Measurements from ENCODE around the gene ACIN1.

Gene ACIN1

DNA sequence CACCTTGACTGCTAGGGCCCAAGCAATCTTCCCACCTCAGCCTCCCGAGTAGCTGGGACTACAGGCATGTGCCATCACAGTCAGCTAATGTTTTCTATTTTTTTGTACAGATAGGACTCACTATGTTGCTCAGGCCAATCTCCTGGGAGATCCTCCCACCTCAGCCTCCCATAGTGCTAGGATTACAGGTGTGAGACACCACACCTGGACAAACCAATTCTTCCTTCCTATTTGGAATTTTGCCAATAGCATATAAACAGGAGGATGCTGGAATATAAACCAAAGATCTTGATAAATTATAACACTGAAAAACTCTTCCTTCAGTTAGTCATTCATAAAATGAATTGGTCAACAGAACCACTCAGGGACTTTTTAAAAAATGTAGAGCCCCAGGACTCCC is 8.4 kb downstream of the ACIN1 start:
- no peak for DNase-seq (ENCODE audit: low read depth in 1 of 2, low spot score in 1 of 2)

DNA sequence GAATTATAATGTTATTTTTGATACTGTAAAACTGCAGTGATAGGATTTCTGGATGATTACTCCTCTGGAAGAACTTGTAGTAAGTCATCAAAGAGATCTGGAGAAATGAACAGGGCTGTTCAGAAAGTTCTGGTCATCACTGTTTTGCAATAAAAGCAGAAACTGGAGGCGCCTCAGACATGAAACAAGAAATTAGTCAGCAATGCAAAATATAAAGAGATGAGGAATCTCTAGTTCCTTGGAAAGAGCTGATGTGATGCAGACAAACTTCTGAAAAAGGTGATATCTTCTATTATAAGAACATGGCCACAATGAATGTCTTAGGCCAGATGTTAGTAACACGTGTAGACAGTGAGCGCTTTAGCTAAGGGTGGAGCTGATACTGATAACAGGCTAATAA is 9.5 kb downstream of the ACIN1 start:
- no peak for DNase-seq (ENCODE audit: low read depth in 1 of 2, low spot score in 1 of 2)

DNA sequence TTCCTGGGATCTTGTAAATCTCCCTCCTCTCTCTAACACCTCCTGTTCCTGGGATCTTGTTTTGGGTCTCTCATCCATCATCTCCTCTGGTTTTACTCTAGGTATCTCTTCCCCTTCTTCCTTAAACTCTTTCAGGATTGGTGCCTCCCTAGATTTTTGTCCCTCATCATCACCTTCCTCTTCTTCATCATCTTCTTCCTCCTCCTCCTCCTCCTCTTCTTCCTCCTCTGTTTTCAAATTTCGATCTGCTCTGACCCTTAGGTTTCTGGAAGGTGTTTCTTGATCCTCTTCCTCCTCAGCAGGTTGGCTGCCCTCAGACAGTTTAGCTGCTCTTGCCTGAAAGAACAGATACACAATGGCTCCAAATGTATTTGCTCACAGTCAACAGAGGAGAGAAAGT is 14.5 kb downstream of the ACIN1 start:
- no peak for DNase-seq (ENCODE audit: low read depth in 1 of 2, low spot score in 1 of 2)

DNA sequence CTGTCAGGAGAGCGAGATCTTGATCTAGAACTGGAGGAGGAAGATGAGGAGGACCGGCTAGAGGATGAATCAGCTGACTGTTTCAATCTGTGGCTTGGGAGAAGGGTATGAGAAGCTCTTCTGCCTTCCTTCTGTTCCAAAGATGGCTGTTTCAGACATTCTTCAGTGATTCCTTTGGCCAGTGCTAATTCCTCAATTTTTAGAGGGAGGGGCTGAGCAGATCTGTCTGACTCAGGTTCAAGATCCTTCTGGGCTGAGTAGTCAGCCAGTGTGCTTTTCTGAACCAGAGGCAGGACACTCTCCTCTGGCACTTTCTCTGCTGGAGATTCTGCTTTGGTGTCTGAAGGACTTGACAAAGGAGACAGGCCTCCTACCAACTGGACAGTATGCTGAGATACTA is 15.2 kb downstream of the ACIN1 start:
- no peak for DNase-seq (ENCODE audit: low read depth in 1 of 2, low spot score in 1 of 2)

GRCh38 chr14:23078692-23079116 is 16.2 kb downstream of the ACIN1 start:
- DNase-seq (ENCODE audit: low read depth in 1 of 2, low spot score in 1 of 2): no peak

DNA sequence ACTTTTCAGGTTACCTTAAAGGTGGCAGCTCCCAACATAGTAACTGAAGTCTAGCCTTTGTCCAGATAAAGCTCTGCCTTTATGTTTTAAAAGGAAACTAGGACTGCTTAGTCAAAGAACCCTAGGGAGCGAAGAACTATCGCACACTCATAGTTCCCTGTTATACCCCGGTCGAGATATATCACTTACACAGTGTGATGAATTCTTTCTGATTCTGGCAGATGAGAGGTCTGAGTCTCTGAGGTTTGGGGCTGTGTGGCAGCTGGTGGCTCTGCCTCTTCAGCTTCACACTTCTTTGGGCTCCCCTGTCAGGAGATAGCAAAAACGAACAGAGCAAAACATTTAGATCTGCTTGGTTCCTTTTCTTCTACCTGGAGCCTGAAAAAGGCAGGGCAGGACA is 17.0 kb downstream of the ACIN1 start:
- no peak for DNase-seq (ENCODE audit: low read depth in 1 of 2, low spot score in 1 of 2)

DNA sequence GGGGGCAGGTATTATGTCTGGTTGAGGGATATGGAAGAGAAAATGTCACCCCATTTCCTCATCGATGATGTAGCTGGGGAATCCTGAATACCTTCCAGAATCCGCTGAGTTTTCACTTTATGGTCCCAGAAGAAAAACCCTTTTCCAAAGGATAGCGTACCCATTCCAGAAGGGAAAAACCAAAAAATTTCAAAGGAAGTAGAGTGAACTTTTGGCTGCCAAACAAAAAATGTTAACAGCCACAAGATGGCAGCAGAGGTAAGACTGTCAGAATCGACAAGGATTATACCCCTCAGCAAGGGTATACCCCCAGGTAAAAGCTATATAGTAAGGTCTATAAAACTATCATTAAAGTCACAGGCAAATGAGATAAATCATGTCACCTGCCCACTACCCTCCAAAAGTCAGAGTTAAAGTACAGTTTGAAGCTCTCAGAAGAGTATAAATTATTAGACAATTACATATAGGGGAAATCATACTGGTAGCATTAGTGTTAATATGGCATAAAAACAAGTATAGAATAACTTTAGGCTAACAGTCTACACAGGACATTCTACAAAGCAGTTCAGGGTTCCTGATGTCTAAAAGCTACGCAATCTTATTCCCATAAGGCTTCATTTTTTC is 18.0 kb downstream of the ACIN1 start:
- peak in 1 of 2 donors; percentile 25 for DNase-seq (ENCODE audit: low read depth in 1 of 2, low spot score in 1 of 2)

GRCh38 chr14:23074906-23075305 is 20.0 kb downstream of the ACIN1 start:
- DNase-seq (ENCODE audit: low read depth in 1 of 2, low spot score in 1 of 2): no peak

DNA sequence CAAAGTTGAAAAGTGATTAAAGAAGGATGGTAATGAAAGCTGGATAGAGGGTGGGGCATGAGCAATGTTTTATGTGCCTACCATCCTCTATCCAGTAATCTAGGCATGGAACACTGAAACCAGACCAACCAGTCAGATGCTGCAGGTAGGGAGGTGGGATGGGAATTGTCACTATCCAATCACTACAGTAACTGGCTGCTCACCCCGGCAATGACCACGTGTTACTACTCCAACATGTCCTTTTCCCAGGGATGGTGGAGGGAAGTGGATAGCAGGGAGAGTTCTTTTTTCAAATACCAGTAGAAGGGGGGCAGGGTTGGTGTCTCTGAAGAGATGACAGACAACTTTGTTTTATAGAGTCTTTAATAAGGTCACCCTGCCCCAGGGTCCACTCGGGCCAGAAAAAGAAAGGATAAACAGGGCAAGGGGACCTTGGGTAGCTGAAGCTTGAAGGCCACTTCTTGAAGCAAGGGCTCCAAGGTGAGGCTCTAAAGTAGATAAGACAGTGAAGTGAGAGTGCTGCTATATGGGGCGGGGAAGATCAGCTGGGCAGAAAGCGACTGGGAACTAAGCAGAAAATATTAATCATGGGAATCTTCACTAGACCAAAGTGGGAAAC is 22.9 kb downstream of the ACIN1 start:
- DNase-seq (ENCODE audit: low read depth in 1 of 2, low spot score in 1 of 2): no peak

DNA sequence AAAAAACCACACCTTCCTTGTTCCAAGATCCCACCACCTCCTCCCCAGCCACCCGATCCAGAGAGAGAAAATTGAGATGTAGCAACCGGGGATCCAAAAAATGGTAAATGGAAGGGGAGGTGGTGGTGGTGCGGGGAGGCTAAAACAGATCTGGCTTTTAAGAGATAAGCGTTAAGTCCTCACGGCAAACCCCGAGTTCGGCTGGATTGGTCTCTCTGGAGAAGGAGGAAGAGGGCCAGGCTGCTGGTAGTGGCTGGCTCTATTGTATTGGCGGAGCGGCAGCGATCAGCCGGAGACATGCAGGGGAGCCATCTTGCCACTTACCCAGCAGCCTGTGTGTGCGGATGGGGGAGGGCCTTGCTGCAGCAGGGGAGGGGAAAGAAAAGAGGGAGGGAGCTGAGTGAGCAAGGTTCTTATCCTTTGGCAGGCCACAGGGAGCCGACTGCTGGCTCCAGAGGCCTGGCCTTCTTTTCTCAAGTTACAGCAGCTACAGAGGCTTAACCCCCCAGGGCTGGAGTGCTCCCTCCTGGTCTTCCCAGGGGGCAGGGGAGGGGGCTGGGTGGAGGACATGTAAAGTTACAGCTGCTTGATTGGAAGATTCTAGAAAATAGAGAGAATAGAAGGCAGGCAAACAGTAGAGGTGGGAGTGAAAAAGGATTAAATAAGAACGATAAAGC is 23.6 kb downstream of the ACIN1 start:
- peak; percentile 55 to 78 for DNase-seq (ENCODE audit: low read depth in 1 of 2, low spot score in 1 of 2)

DNA sequence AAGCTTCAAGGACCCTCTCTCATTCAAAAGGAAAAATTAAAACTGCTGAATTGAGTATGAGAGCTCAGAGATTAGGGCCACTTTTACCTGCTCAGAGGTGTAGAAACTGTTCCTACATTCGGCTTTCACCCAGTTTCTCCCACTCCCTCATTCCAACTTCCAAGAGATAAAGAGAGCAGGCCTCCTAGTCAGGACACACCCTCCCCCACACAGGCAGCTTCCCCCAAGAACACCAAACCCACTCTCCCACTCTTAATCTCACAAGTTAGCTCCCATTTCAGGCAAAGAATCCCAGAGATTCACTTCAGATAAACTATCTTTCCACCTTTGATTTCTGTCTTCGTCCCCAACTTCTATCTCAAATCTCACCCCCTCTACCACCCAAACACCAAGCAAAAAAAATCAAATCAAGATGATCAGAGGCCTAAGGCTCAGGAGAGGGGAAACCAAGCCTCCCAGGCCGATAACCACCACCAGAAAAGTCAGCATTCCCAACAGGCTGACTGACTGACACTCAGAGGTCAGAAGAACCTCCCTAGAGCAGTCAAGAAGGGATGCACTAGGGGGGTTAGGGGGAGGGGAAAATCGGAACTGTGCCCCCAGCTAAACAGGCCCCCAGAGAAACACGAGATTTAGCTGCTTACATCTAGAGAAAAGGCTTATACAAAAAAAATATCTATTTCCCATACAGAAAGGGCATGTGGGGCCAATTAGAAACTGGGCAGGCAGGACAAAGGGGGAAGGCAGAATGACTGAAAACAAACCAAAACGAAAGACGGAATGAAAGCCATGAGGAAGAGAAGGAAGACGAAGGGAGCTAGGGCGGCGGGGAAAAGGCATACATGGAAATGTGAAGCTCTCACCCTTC is 24.4 kb downstream of the ACIN1 start:
- DNase-seq (ENCODE audit: low read depth in 1 of 2, low spot score in 1 of 2): no peak

GRCh38 chr14:23069413-23069806 is 25.5 kb downstream of the ACIN1 start:
- no peak for DNase-seq (ENCODE audit: low read depth in 1 of 2, low spot score in 1 of 2)

GRCh38 chr14:23068789-23069412 is 26.0 kb downstream of the ACIN1 start:
- peak; percentile 35 to 76 for DNase-seq (ENCODE audit: low read depth in 1 of 2, low spot score in 1 of 2)

DNA sequence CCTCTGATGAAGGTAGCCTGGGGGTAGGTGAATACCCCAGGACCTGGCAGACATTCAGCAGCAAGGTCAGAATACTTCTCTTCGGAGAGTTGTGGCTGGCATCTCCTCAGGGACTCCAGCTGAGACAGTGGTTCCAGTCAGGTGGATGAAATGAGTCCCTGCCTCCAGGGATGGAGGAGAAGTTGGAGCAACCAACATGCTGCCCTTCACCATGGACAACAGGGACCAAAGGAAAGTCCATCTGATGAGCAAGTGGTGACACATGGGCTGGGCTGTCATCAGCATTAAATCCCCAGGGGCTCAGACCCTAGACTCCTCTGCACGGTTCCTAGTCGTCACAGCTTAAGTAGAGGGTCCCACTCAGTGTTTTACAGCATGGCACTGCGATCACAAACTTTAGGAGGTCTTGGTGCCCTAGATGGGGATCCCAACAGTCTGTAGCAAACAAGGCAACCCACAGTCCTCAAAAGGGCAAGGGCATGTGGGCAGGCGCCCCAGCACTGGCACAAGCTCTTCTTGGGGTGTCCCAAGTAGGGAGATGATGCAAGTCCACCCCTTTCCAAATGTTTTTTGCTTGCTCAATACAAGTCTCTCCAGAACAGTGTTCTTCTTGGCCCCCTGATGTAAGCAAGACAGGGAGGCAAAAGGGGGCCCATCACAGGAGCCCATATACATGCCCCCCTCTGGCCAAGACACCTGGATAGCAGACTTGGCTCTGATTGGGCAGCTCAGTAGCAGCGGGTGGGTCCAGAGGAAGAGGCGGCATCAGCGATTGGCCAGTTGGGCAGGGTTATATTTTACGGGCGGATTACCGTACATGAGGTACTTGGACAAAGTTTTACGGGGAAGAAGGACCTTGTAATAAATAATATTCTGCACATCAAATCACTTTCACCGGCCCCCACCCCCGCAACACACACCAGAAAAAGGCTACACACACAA is 26.8 kb downstream of the ACIN1 start:
- no peak for DNase-seq (ENCODE audit: low read depth in 1 of 2, low spot score in 1 of 2)

DNA sequence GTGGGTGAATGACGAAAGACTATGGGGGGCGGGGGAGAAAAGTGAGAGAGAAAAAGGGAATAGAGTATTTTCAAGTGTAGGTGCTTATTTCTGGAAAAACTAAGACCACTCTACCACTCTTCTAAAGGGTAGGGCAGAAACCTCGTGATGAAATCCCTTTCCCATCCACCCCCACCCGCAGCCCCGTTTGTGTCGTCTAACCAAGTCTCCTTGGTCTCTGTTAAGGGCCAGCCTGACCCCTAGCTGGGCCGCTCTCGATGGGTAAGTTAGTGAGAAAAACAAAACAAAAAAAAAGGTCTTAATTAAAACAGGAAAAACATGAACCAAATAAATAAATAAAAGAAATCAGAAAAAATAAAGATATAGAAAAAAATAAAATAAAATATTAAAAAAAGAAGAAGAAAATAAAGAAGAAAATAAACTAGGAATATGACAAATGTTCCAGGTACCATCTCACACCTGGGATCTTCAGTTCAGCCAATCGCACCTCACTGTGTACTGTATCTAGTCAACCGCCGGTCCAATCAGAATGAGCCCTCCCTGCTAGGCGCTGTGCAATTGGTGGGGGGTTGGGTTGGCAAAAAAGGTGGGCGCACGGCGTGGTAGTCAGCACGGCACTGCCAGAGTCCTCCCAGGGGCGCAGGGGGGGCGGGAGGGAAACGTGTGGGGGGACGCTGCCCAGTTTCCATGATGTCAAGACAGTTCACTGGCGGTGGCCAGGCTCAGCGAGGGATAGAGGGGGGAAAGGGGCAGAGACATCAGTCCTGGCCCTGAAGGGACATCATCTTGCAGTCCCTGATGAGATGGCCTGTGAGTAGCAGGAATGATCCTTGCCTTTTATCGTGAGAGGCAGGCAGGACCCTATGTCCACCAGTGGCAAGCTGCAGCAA is 27.8 kb downstream of the ACIN1 start:
- DNase-seq (ENCODE audit: low read depth in 1 of 2, low spot score in 1 of 2): no peak

- no peak for DNase-seq (ENCODE audit: low read depth in 1 of 2, low spot score in 1 of 2)
These were observed 28.6 kb downstream of the ACIN1 start for GRCh38 chr14:23066368-23066767.

DNA sequence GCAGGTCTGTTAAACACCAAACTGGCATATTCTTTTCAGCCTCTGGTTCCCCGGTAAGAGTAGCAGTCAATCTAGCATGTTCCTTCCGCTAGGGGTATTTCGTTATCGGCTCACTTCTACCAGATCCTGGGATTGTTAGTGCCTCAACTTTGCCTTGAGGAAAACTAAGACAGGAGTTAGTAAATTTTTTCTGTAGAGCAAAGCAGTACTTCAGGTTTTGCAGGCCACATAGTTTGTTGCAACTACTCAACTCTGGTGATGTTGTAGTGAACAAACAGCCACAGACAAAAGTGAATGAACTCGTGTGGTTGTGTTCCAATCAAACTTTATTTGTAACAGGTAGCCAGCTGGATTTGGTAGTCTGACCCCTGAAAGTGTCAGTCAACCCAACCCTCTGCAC is 31.3 kb downstream of the ACIN1 start:
- DNase-seq (ENCODE audit: low read depth in 1 of 2, low spot score in 1 of 2): no peak

- DNase-seq (ENCODE audit: low read depth in 1 of 2, low spot score in 1 of 2): no peak
These were observed 32.9 kb downstream of the ACIN1 start for GRCh38 chr14:23062002-23062401.
